Stimulated activated CD8-positive, alpha-beta memory T cell treated with anti-CD3 and anti-CD28 coated beads, Interleukin-2, amount 100 ng/mL, for 1 hour (primary cell): Measurements from ENCODE around the gene OR5L2.
"Not testable (repeated sequence)": the region's sequence is repeated elsewhere in the genome, so short reads cannot be mapped to it uniquely, and the experiment has no call there.

ENCODE experiments used
- DNase-seq, 2 donors: peaks; one replicate each; pipeline ENCODE4 v3.0.0-alpha.2; 2020; ENCODE audit warnings: low read depth in 2 of 2

OR5L2 gene

GRCh38 chr11:55826919-55827318 lies at the start of gene OR5L2:
Gene OR5L2, plus strand, starts transcription at chr11:55827219. Its CDS starts 0 bp downstream, at chr11:55827219.
- no peak for DNase-seq

DNA sequence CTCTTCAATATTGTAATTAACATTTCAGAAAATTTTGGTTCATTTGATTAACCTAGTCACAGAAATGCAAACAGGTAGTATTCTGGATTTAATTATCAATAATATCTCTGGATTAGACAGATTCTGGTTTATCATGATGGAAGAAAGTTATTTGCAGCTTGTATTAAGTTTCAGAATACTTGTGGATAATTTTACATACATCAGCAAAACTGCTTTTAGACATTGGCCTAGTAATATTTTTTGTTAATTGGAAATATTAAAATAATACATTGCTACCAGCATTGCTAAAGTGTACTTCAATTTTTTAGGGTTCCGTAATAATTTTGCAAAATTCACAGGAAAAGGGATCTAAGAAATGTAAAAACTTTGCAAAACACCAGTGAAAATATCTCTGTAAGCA lies 35.4 kb upstream of the OR5L2 start:
- DNase-seq: no peak

DNA sequence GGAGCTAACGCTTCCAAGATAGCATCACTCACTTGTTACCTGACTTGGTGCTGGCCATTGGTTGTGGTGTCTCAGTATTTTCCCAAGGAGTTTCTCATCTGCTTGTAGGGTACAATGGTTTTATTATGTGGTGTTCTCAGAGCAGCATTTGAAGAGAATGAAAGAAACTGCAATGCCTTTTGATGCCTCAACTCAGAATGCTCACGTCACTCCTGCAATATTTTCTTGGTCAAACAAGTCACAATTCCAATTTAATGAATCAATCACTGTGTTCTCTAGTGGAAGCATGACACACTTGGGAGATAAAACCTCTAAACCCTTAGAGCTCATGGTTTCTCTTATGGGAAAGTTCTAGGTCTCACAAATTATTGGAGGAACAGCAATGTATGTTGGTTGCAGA lies 33.7 kb upstream of the OR5L2 start:
- no peak for DNase-seq

- DNase-seq: no peak
Observed at GRCh38 chr11:55795256-55795655, 31.8 kb upstream of the OR5L2 start, which contains the start of gene OR5D14. Gene OR5D14, plus strand, starts transcription at chr11:55795556. Its CDS starts 0 bp downstream, at chr11:55795556.

DNA sequence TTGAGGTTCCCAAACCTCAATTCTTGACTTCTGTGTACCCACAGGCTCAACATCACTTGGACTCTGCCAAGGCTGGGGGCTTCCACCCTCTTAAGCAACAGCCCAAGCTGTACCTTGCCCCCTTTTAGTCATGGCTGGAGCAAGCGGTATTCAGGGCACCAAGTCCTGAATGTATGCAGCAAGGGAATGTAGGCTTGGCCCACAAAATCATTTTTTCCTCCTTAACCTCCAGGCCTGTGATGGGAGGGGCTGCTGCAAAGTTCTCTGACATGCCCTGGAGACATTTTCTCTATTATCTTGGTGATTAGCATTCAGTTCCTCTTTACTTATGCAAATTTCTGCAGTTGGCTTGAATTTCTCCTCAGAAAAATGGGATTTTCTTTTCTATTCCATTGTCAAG lies 20.8 kb upstream of the OR5L2 start:
- DNase-seq: no peak

GRCh38 chr11:55811067-55811466 lies 16.0 kb upstream of the OR5L2 start, which contains the start of gene OR5L1:
Gene OR5L1, plus strand, starts transcription at chr11:55811367. Its CDS starts 100 bp downstream, at chr11:55811467.
- DNase-seq: no peak

DNA sequence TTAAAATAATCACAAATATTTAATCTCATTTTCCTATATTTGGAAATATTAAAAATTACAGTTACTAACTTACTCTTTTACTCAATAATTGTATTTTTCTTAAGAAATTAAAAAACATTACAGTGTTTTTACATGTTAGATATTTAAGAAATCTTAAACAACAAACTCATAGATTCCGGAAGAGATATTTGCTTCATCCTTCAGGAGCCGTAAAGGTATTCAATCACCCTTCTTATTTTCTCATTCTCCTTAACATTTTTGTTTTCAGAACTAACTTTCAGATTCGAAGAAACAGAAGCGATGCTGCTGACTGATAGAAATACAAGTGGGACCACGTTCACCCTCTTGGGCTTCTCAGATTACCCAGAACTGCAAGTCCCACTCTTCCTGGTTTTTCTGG lies 7.7 kb upstream of the OR5L2 start, which contains the start of gene OR5D18:
Gene OR5D18, plus strand, starts transcription at position 301 of the 400 bp plus-strand sequence. Its CDS starts 0 bp downstream, at position 301.
- no peak for DNase-seq

GRCh38 chr11:55838452-55838851 lies 11.4 kb downstream of the OR5L2 start, which contains the start of gene OR5D16:
Gene OR5D16, plus strand, starts transcription at chr11:55838752. Its CDS starts 0 bp downstream, at chr11:55838752.
- no peak for DNase-seq

DNA sequence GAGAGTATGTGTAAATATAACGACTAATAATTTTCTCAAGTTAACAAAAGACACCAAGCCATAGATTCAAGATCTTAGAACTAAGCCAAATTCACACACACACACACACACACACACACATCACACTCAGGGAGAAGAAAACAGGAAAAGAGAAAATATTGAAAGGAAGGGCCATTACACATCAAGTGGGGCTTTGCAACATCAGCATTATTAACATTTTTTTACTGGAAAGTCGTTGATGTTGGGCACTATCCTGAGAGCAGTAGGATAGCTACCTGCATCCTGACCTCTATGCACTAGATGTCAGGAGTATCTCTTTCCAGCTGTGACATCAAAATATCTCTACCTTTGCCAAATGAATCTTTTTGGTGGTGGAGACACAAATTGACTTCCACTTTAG lies 20.4 kb downstream of the OR5L2 start:
- no peak for DNase-seq

DNA sequence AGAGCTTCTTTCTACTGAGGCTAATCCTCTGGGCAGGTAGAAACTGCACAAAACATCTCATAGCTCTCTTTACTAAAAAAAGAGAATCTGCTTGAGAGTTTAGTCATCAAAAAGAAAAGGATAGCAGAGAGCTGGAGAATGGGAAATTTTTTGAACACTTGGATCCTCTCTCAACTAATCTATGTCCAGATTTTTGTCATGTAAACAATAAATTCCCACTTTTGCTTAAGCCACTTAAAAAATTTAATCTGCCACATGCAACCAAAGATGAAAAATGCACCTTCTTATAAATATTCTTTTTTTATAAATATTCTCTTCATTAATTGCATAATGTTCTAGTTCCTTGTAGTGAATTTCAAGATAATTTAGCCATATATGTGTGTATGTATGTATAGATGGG lies 22.0 kb downstream of the OR5L2 start:
- DNase-seq: no peak

DNA sequence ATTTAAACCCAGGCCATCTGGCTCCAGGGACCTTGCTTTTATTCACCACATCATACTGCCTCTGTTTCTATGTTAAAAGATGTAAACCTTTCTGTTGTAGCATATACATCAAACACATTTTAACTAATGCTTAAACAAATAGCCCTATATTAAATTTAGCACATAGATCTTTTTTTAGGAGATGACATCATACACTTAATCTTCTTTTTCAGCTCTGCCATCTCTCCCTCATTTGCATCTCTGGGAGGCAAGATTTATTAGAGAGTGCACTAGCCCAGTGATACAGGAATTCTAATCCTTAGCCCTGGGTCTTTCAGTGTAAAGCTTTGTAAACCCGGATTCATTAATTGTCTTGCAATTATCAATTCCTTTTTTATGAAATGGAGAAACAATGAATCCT lies 25.1 kb downstream of the OR5L2 start:
- DNase-seq: no peak

DNA sequence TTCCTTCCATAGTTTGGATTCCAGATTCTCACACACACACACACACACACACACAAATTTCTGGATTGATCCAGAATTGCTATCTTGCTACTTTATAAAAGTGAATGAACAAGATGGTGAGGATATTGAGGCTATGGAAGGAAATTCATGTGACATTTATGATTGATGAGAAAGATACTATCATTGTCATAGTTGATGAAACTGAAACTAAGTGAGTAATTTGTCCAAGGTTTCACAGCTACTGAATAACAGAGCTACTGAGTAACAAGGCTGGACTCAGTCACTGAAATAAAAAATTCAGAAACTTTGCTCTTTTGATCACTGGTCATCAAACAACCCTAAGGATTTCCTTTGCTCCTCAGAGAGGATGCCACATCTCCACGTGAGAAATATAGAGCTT lies 27.7 kb downstream of the OR5L2 start:
- DNase-seq: no peak

DNA sequence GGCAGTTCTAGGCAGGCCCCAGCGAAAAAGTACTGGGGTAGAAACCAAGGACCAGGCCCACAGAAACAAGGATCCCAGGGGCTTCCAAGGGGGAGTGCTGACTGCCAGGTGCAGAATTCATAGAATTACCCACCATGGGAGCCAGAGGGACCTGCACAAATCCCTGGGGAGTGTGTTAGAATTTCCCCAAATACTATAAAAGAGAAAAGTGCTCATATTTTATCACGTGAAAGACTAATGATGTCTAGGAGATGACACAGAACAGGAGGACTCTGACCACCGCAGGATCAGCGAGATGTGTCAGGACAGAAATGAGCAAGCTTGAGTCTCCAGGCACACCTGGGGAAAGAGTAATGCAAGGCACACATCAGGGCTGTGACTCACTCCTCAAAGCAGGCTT lies 40.3 kb downstream of the OR5L2 start:
- not testable (repeated sequence) for DNase-seq

DNA sequence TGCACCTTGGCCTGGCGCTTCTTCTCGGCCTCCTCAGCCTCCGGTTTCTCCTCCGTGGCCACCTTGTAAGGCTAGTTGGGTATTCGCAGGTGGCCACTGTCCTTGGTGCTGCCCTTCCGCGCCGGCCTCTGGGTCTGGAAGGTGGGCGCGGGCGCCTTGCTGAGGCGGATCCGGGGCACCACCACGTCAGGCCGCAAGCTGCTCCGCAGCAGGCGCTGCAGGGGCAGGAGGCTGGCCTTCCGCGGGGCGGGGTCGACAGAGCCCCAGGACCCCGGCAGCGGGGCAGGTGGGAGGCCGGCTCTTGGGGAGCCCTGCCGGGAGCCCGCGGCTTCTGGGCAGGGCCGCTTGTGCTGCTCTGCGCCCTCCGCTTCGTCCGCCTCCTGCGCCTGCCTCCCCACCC lies 45.7 kb downstream of the OR5L2 start:
- not testable (repeated sequence) for DNase-seq

DNA sequence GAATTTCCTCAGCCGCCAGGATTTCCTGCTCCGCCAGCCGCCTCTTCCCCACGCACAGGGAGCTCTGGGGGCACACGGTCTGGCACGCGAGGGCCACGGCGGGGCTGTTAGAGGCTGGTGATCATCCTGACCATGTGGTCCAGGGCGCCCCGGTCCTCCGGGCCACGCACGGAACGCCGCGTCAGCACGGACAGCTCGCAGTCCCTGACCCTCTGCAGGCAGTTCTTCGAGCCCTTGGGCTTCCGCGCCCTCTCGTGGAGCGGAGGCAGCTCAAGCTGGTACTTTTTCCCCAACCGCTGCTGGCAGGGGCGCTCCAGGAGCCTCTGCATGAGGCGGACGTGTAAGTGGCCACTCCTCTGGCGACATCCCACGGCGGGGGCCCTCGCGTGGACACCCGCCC lies 46.1 kb downstream of the OR5L2 start:
- DNase-seq: not testable (repeated sequence)
